ENCODE data around the gene SLC35F3.

Gene SLC35F3

GRCh38 chr1:234047123-234047522 is 142.6 kb downstream of the SLC35F3 start:
- no peak for DNase-seq

GRCh38 chr1:234062166-234062565 is 157.7 kb downstream of the SLC35F3 start:
- DNase-seq, result no peak

GRCh38 chr1:234065794-234066447 is 161.4 kb downstream of the SLC35F3 start:
- peak; percentile 61 for DNase-seq

GRCh38 chr1:234067581-234068337 is 163.3 kb downstream of the SLC35F3 start:
- no peak for DNase-seq

- no peak for DNase-seq
Measured at GRCh38 chr1:234069760-234070159, 165.3 kb downstream of the SLC35F3 start.

- no peak for DNase-seq
Measured at GRCh38 chr1:234072793-234073192, 168.3 kb downstream of the SLC35F3 start.

- no peak for DNase-seq
Measured at GRCh38 chr1:234078143-234078542, 173.7 kb downstream of the SLC35F3 start.

GRCh38 chr1:234079896-234080295 is 175.4 kb downstream of the SLC35F3 start:
- DNase-seq, result no peak

GRCh38 chr1:234083460-234083859 is 179.0 kb downstream of the SLC35F3 start:
- DNase-seq, result no peak

- no peak for DNase-seq
Measured at GRCh38 chr1:234089396-234089795, 184.9 kb downstream of the SLC35F3 start.

- no peak for DNase-seq
Measured at GRCh38 chr1:234090212-234091064, 186.0 kb downstream of the SLC35F3 start.

GRCh38 chr1:234091065-234091401 is 186.6 kb downstream of the SLC35F3 start:
- no peak for DNase-seq

- no peak for DNase-seq
Measured at GRCh38 chr1:234091876-234092275, 187.4 kb downstream of the SLC35F3 start.

GRCh38 chr1:234093107-234093506 is 188.6 kb downstream of the SLC35F3 start:
- DNase-seq, result no peak

- DNase-seq, result no peak
Measured at GRCh38 chr1:234093741-234094140, 189.3 kb downstream of the SLC35F3 start.

- DNase-seq, result no peak
Measured at GRCh38 chr1:234094172-234094571, 189.7 kb downstream of the SLC35F3 start.

GRCh38 chr1:234096161-234096770 is 191.8 kb downstream of the SLC35F3 start:
- DNase-seq, result no peak

- no peak for DNase-seq
Measured at GRCh38 chr1:234102583-234102982, 198.1 kb downstream of the SLC35F3 start.

GRCh38 chr1:234103198-234103597 is 198.7 kb downstream of the SLC35F3 start:
- DNase-seq, result no peak

- no peak for DNase-seq
Measured at GRCh38 chr1:234106032-234106431, 201.6 kb downstream of the SLC35F3 start.

GRCh38 chr1:234107416-234108021 is 203.0 kb downstream of the SLC35F3 start:
- DNase-seq, result no peak

GRCh38 chr1:234108921-234109320 is 204.4 kb downstream of the SLC35F3 start:
- no peak for DNase-seq

- DNase-seq, result no peak
Measured at GRCh38 chr1:234109840-234110239, 205.4 kb downstream of the SLC35F3 start.
